HG03097 (cell line): ENCODE data around the gene ADGRF5.
"Not testable (repeated sequence)": the region's sequence is repeated elsewhere in the genome, so short reads cannot be mapped to it uniquely, and the experiment has no call there.

Source experiments
- ATAC-seq: cut with Tn5 transposase; IDR thresholded peaks from one replicate; pipeline ENCODE4 v1.9.1; 2021; ENCODE audit not compliant: unreplicated experiment, low FRiP score

The ADGRF5 gene

DNA sequence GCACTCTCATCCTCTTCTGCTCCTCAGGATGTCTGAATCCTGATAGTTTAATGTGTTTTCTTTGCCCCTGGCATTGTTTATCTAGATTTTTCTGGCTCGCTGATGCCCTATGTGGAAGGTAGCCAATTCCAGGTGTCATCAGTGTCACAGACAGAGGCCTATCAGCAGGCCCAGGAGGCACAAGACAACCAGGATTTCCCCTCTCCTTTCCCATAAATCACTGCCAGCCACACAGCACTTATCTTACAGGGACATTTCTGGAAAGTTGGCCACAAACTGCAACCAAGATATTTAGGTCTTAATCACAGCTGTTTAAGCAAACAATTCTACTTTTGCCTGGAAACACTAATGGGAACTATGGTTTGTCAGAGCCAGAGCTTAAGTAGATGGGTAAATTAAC, 28.1 kb downstream of the ADGRF5 start:
- no peak for ATAC-seq

DNA sequence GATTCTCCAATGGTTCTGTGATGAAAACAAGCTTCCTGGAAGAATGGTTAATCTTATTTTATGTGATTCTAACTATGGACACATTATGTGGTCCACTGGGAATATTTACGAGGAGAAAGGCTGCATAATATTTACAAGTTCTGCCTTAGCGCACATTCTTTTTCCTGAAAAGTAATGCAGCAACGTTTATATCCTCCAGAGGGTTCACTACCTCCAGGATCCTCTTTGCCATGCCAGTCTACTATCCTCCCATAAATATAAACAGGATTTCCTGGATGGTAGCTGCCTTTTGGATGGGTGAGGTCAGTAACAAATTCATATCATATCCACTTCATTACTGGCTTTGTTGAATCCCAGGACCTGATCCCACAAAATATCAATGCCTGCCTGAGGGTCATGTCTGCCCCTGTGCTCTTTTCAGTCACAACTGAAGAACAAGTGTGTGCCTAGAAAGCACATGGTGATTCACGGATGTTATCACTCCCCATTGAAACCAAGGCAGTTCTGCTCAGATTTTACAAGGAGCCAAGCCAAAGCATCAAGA, 30.4 kb downstream of the ADGRF5 start:
- no peak for ATAC-seq

DNA sequence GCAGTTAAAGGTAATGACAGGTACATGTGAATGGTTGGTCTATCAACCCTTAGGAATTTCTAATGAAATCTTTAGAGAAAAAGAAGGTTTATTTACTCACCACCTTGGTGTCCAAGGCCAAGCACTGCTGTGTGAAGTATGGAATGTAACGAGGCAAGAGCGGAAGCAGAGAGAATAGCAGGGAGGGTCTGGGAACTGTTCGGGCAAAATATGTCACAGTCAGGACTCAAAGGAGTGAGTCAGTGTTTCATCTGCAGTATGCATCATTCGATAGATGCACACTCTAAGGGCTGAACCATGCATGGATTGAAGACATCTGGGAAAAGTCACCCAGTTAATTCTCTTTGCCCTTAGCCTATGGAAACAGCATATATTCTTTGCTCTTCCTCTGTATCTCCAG, 33.2 kb downstream of the ADGRF5 start:
- ATAC-seq = no peak

DNA sequence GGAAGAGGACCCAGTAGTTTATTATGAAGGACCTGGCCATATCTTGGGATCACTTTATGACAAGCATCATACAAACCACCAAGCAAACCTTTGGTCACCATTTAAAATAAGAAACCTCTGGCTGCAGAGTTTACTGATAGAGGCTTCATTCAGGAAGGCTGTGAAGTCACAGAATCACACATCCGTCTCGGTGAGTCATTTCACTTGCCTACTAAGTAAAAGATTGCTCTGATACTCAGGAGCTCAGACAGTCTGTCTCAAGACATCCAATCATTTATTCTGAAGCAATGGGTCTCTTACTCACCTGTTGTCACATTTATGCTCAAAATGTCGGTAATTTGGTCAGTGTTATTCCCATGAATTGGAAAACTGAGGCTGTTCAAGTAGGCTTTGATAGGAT, 33.7 kb downstream of the ADGRF5 start:
- ATAC-seq = no peak

DNA sequence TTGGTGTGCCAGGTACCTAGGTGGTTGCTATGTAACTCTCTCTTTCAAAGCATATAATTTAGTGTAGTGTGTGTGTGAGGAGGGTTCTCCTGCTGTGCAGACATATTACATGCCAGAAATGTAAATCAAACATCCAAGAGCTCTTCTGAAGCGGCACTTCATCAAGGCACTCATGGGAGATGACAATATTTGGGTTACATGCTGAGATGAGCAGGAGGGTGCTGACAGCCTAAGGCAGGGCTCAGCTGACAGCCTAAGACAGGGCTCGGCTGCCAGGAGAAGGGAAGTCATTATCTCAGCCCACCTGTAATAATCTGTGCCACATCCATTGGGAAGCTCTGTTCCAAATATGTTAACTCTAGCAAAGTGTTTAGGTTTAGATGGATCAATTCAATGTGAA, 39.1 kb downstream of the ADGRF5 start:
- ATAC-seq = no peak

DNA sequence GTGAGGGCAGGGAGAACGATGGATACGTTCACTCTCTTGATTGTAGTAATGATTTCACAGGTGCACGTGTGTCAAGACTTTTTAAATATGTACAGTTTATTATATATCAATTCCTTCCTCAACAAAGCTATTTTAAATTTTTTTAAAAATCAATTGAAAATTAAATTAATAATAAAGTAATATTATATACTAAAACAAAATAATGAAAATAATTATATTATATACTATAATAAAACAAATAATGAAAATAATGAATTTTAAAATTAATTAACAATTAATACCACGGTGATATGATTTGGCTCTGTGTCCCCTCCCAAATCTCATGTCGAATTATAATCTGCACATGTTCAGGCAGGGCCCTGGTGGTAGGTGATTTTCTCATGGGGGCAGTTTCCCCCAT, 42.7 kb downstream of the ADGRF5 start:
- ATAC-seq = no peak

DNA sequence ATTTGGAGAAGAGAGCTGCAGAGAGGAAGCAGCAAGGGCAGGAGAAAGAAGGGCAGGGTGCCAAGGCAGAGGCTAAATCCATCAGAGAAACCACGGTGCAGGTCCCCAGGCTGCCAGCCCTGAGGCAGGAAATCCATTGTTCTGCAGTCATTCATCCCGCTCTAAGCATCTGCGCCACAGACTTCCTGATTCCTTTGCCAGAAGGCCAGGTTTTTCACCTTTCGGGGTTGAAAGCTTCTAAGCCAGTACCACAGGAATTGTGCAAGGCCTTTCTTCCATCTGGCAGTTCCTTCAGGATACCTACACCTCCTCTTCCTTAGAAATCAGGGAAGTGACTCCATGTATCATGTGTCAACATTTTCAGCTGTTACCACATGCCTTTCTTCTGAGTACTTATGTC, 45.6 kb downstream of the ADGRF5 start:
- ATAC-seq = no peak

DNA sequence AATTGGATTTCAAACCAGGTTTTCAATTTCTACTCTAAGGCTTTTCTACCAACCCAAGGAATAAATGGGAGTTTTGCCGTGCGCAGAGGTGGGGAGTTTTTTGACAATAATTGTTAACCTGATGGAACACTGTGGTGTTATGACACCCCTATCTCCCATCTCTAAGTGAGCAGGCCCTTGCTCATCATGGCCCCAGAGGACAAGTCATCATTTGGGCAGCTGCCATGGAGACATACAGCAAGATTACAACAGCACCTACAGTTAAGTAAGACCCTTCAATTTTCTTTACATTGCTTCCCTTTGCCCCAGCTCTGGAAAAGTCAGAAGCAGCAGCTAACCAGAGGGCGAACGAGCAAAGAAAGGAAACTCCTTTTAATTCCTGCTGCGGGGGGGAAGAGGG, 54.3 kb downstream of the ADGRF5 start:
- ATAC-seq = no peak

DNA sequence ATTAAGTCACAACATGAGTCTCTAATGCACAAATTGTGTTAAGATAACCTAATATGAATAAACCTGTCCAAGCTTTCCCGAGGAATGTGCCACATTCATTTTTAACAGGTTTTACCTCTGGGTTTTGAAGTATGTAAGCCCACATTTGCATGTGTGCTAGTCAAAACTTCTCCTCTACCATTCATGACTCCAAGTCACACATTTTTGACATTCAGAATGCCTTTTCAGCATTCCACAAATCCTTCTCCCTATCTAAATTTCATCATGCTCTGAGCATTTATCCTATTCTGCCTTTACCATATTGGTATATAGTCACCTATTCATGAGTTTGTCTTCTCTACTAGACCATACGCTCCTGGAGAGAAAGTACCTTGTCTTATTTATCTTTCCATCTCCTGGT, 56.5 kb downstream of the ADGRF5 start:
- ATAC-seq = no peak

DNA sequence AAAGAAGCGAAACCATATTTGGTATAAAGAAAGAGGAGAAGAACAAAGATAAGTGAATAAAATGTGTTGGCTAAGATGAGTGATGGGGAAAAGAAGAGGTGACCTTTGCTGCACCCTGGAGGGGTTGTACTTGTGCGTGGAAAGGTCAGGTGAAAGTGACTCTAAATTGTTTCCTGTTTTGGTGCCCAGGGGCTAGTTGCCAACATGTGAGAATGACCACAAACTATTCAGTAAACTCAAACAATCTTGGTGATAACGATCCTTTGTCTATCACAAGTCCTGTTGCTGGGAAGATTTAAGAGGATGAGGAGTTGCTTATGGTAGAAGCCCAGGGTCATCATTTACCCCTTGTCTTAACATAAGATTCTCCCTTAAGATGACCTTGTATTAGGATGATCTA, 57.9 kb downstream of the ADGRF5 start:
- no peak for ATAC-seq

DNA sequence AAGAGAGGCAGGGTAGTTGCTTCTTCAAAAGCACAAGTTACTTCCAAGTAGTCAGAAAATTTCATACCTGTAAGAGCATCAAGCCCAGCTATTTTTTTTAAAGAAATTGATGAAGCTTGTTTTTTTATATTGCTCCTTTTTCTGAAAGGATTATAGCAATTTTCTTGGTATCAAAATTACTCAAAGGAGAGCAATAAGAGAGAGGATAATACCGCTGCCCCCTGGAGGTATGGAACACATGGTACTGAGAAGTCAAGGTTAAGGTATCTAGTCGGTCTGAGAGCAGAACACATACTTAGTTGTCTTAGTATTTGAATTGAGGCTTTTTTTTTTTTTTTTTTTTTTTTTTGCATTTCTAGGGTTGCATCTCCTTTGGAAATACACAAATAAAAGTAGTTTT, 59.4 kb downstream of the ADGRF5 start:
- no peak for ATAC-seq

DNA sequence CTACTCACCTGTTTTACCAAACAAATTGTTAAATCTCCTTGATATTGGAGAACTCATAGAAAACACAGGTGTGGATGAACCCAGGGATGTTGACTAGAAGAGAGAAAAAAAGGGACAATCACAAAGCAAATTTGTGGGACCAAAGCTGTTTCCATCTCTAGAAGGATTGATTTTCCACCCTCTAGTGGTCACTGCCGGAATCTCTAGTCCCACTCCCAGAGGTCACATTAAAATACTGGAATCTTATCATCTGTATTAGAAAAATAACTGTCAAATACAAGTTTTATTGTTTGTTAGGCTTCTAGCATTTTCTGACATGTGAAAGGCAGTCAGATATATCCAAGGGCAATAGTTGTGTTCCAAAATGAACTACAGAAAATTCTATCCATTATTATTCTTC, 65.8 kb downstream of the ADGRF5 start:
- not testable (repeated sequence) for ATAC-seq

DNA sequence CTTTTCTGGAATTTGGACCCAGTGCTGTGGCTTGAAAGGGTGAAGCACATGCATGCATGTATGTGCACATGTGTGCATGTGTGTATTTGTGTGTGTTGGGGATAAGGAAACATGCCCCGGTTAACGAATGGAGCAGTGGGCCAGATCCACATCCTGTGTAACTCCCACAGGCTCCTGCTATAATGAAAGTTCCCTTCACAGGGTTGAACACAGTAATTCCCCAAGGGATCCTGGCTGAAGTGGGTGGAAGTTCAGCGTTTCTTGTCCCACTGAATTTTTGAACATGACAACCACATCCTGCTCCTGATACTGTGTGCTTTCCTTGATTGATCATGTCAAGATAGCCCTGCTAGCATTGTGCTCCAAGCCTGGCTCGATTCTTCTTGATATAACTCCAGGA, 70.2 kb downstream of the ADGRF5 start:
- not testable (repeated sequence) for ATAC-seq

DNA sequence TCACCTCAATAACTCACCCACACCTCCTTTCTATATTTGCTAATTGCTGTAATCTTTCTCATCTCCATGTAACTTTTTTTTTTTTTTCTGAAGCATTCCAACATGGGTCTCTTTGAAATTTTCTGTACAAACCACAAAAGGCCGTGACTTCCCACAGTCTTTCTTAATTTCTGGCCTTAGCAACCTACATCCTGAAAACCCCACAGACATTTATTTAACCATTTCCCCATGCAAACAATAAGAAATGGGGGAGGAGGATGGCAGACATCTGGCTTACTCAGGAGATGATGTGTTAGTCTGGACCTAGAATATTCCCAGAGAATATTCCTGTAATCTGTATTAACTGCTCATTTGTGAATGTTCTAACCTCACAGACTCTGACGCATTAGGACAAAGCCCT, 70.9 kb downstream of the ADGRF5 start:
- no peak for ATAC-seq

DNA sequence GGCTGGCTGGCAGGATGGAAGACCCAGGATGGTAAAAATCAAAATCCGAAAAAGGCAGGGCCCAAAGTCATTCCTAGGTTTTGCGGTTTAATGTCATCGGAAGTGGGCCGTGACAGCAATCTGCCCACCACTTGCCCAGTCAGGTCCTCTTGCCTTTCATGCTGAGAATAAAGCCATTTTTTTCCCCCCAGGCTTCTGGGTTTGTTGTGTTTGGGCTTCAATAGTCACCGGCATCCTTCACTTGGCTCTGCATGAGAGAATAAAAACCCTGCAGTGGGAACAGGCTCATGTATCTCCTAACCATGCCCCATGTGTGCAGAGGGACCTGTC, 72.4 kb downstream of the ADGRF5 start:
- no peak for ATAC-seq

DNA sequence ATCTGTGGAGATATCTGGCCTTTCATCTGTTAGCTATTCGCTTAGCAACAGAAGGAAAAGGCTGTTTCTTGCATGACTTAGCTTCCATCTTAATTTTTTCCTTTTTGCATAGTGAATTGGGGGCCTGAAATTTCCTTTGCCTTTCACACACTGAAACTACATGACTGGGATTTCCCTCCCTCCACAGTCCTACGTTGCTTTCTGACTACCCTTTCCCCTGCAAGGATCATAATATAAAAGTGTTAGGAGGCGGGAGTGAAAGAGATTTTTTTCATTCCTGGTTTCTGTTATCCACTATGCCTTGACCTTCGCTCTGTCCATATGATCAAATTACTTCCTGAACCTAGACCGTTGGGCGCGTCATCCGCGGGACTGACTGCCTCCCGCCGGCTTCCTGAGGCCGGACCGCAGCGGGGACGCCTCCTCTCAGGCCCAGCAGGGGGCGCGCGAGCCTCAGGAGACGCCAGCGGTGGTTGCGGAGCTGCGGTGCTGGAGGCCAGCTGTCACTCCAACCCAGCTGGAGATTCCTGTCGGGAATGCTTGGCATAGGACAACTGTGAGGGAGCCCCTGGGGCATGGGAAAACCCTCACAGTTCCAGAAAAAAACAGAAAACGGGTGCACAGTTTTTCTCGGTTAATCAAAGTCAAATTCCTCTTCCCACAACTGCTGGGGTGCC, 72.9 kb downstream of the ADGRF5 start:
- ATAC-seq = no peak

DNA sequence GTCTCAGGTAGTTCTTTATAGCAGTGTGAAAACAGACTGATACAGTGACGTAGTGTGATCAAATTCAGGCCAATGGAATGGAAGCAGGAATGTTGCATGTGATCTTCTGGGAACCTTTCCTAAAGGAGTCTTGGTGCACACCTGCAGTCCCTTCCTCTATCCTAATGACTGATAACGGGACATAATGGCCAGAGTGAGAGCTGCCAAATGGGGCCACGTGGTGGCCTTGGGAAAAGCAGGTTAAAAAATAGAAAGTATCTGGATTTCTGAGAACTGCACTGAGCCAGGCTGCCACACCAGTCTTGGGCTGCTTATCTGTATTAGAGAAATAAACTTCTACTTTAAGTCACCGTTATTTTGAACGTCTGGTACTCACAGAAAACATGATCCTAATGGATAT, 76.6 kb downstream of the ADGRF5 start:
- no peak for ATAC-seq

DNA sequence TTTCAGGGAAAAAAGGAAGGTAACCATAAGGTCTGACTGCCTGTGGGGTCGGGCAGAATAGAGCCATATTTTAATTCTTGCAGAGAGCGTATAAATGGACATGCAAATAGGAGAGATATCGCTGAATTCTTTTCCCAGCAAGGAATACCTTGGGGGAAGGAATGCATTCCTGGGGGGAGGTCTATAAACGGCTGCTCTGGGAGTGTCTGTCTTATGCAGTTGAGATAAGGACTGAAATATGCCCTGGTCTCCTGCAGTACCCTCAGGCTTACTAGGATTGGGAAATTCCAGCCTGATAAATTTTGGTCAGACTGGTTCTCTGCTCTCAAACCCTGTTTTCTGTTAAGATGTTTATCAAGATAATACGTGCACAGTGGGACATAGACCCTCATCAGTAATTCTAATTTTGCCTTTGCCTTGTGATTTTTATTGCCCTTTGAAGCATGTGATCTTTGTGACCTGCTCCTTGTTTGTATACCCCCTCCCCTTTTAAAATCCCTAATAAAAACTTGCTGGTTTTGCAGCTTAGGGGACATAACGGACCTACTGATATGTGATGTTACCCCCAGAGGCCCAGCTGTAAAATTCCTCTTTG, 79.4 kb downstream of the ADGRF5 start:
- not testable (repeated sequence) for ATAC-seq

DNA sequence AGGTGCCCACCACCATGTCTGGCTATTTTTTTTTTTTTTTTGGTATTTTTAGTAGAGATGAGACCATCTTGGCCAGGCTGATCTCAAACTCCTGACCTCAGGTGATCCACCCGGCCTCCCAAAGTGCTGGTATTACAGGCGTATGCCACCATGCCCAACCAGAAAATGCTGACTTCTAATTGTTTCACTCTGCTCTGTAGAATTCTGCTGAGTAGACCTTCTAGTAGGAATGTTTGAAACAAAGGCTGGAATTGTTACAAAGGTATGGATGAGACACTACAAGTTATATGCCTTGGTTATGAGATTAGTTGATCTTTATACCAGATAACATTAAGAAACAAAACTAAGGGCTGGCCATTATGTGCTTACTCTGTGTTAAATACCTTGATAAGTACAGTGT, 83.7 kb downstream of the ADGRF5 start:
- ATAC-seq = no peak

DNA sequence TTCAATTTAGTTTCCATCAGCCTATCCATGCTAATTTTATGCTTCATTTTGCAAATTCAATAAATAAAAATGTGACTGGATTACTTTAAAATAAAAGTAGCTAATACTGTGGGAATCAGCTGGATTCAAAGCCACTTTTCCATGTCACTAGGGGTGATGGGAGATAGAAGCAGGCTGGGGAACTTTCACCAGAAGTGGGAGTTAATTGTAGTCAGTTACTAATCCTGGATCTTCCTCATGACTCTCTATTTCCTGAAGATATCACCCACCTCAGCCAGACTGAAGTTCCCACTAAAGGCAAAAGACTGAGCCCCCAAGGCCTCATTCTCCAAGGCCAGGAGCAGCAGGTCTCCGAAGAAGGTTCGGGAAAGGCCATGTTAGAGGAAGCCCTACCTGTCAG, 86.7 kb downstream of the ADGRF5 start:
- ATAC-seq = not testable (repeated sequence)

DNA sequence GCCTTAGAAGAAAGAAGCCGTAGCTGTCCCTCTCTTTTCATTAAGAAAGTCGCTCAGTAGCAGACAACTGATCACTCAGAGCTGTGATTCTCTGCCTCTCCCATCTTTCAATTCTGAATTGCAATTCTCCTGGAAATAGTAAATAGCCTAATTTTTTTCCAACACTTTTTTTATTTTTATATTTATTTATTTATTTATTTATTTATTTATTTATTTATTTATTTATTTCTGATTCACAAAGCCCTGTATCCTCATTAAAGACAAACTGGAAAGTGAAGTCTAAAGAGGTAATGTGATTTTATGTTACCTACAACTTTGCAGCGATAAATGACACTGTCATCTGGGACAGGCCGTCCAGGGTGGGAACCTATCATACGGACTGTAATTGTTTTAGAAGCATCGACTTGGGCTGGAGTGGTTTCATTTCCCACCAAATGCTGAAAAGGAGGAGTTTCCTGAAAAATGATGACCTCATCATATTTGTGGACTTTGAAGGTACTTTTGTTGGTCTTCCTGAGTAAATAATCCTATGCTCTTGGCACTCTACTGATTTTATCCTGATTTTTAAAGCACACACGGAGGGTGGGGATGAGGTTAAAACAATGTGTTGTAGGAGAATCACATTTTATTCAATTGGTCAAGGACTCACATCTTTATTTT, 87.4 kb downstream of the ADGRF5 start:
- not testable (repeated sequence) for ATAC-seq

DNA sequence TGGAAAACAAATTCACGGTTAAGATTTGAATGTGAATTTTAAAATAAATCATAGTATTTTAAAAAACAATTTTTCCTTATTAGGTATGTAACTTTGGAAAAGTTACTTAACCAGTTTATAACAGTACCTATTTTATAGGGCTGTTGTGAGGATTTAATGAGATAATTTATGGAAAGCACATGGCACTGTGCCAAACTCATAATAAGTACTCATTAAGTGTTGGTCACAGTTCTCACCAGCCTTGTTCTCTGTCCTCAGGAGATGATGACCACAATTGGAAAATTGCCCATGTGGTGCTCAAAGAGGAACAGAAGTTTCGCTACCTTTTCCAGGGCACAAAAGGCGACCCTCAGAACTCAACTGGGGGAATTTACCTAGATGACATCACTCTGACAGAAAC, 88.9 kb downstream of the ADGRF5 start:
- ATAC-seq = no peak
